Tibial nerve (tissue), 4 donors: Measurements from ENCODE around the gene CEP76.

Experiments used
- CTCF ChIP-seq, 5 experiments: fragments of 200-600 bp in 3 of 5; fragments of 450-650 bp in 2 of 5; sonication (generic) in 3 of 5; IDR thresholded peaks; one replicate each; pipeline ENCODE4 v1.5.1; 2016 to 2019; ENCODE audit warnings: antibody characterized with exemption in 5 of 5, mild to moderate bottlenecking in 3 of 5, moderate library complexity in 2 of 5
- EP300 ChIP-seq, 2 donors: sonication (generic); formaldehyde crosslinking; IDR thresholded peaks; one replicate each; pipeline ENCODE4 v1.6.1; 2017; ENCODE audit warnings: antibody characterized with exemption in 2 of 2, mild to moderate bottlenecking in 1 of 2
- POLR2A ChIP-seq, 2 donors: fragments of 450-650 bp; IDR thresholded peaks; one replicate each; pipeline ENCODE4 v1.6.1; 2017; ENCODE audit warnings: antibody characterized with exemption in 2 of 2, mild to moderate bottlenecking in 2 of 2, moderate library complexity in 2 of 2

- TF ChIP-seq POLR2A (IDR thresholded peaks at IDR 0.05): no peak
- TF ChIP-seq CTCF (IDR thresholded peaks at IDR 0.05): no peak
- no peak for TF ChIP-seq EP300 (IDR thresholded peaks at IDR 0.05)
These were observed 13.2 kb downstream of the CEP76 start for GRCh38 chr18:12689256-12689850.
